KMS-11 (cell line): ENCODE results near the gene CLCNKA.

Experiments used
- H2AFZ ChIP-seq: fragments of 200-600 bp; sonication (generic); 2 replicates; pipeline ENCODE4 v1.6.1; 2016; ENCODE audit warnings: antibody characterized with exemption, mixed run types, low read depth
- H3K27ac ChIP-seq: fragments of 200-600 bp; sonication (generic); 2 replicates; pipeline ENCODE4 v1.6.1; 2016; ENCODE audit warnings: mild to moderate bottlenecking, mixed run types
- H3K27me3 ChIP-seq: fragments of 200-600 bp; sonication (generic); 2 replicates; pipeline ENCODE4 v1.6.1; 2017; ENCODE audit warnings: mild to moderate bottlenecking, low read depth, mixed run types, moderate library complexity; ENCODE audit not compliant: insufficient read depth
- H3K36me3 ChIP-seq: fragments of 200-600 bp; sonication (generic); 2 replicates; pipeline ENCODE4 v1.6.1; 2017; ENCODE audit warnings: mild to moderate bottlenecking, mixed run types; ENCODE audit not compliant: insufficient read depth
- H3K4me1 ChIP-seq: fragments of 200-600 bp; sonication (generic); 2 replicates; pipeline ENCODE4 v1.6.1; 2016; ENCODE audit warnings: mild to moderate bottlenecking, low read depth, mixed run types; ENCODE audit not compliant: poor library complexity, severe bottlenecking
- H3K4me2 ChIP-seq: fragments of 200-600 bp; sonication (generic); 2 replicates; pipeline ENCODE4 v1.7.0; 2016; ENCODE audit warnings: mild to moderate bottlenecking, mixed run types
- H3K4me3 ChIP-seq: fragments of 200-600 bp; sonication (generic); IDR thresholded peaks from 2 replicates; pipeline ENCODE4 v1.6.1; 2017; ENCODE audit warnings: low read depth, low read length, mixed read lengths; ENCODE audit not compliant: insufficient read depth
- H3K79me2 ChIP-seq: fragments of 200-600 bp; sonication (generic); 2 replicates; pipeline ENCODE4 v1.6.1; 2016; ENCODE audit warnings: low read depth, mixed run types; ENCODE audit not compliant: insufficient read depth
- H3K9ac ChIP-seq: fragments of 200-600 bp; sonication (generic); 2 replicates; pipeline ENCODE4 v1.6.1; 2016; ENCODE audit warnings: mild to moderate bottlenecking, mixed run types
- H4K20me1 ChIP-seq: fragments of 200-600 bp; sonication (generic); 2 replicates; pipeline ENCODE4 v1.6.1; 2016; ENCODE audit warnings: mild to moderate bottlenecking, mixed run types; ENCODE audit not compliant: insufficient read depth
- CTCF ChIP-seq: fragments of 200-600 bp; sonication (generic); conservative IDR thresholded peaks from 2 replicates; pipeline ENCODE4 v1.6.1; 2017; ENCODE audit warnings: low read depth, mild to moderate bottlenecking, antibody characterized with exemption, low read length, moderate library complexity, mixed read lengths

Gene CLCNKA

DNA sequence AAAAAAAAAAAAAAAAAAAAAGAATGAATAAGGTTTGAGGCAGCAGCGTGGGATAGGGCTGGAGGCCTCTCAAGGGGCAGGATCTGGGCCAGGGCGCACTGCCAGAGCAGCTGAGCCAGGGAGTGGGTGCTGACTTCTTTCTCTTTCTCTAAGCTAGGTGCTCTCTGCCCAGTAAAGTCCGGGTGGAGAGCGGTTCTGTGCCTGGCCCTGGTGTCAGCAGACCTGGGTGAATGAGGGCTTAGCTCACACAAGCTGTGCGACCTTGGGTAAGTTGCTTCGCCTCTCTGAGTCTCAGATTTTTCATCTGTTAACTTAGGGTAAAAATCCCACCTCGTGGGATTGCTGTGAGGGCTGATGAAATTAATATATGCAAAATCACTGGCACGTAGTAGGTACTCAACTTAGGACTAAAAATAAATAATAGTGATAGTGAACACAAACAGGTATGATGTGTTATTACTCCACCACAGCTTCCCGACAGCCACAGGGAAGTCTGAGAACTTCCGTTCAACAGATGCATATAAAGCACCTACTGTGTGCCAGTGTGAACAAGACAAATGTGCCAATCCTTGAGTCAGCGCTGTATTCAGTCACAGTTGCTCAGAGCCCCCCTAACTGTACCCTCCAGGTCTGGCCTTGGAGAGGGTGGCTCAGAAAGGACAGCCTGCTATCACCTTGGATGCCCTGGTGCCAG is 53.6 kb downstream of the CLCNKA start:
- Histone ChIP-seq H3K4me3 (no peak overlapping the region), H3K9ac (no peak overlapping the region), H3K79me2 (no peaks in the 10 kb centered on the region), H3K4me1 (peaks cover 26% of the 10 kb centered on the region), H4K20me1 (no peaks in the 10 kb centered on the region), H3K27ac (no peak overlapping the region), H3K27me3 (no peaks in the 10 kb centered on the region), H3K36me3 (no peaks in the 10 kb centered on the region), H2AFZ (no peak overlapping the region), H3K4me2 (no peak overlapping the region)
- no peak for TF ChIP-seq CTCF

DNA sequence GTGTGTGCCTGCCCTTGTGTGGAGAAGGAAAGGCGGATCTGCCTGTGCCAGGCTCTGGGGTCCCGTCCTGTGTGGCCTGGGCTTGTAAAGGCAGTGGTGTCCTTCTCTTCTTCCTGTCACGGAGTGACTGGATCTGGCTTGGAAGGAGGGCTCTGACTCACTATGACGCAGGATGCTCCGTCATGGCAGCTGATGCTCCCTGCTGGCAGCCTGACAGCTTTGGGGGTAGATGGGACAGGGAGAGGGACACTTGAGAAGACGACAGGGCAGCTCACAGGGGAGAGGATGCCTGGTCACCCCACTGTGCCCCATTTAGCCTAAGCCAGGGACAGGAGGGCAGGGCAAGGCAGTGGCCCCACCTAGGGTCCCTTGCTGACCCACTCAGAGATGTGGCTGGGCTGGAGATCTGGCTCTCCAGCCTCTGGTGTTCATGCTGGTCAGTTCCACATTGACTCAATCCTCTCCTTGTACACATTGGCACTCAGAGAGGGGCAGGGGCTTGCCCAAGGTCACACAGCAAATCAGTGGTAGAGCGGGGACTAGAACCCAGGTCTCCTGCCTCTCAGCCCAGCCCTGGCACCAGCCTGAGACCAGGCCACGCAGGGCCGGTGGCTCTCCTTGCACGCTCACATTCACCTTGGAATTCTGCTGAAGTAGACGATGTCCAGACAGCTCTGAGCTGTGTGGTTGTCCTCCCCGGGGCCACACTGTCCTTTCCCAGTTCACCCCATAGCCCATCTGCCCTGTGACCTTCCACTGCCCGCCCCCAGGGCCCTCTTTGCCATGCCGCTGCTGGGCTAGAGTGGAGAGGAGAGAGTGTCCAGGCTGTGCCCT is 54.4 kb downstream of the CLCNKA start:
- no peak overlapping the region for H3K4me3 ChIP-seq
- no peaks in the 10 kb centered on the region for H3K79me2 ChIP-seq
- H3K4me1 ChIP-seq = peaks cover 26% of the 10 kb centered on the region
- no peaks in the 10 kb centered on the region for H3K36me3 ChIP-seq
- no peak for TF ChIP-seq CTCF
- H3K4me2 ChIP-seq = no peak overlapping the region
- H4K20me1 ChIP-seq = no peaks in the 10 kb centered on the region
- H3K27ac ChIP-seq = no peak overlapping the region
- no peak overlapping the region for H3K9ac ChIP-seq
- H3K27me3 ChIP-seq = no peaks in the 10 kb centered on the region
- H2AFZ ChIP-seq = no peak overlapping the region

DNA sequence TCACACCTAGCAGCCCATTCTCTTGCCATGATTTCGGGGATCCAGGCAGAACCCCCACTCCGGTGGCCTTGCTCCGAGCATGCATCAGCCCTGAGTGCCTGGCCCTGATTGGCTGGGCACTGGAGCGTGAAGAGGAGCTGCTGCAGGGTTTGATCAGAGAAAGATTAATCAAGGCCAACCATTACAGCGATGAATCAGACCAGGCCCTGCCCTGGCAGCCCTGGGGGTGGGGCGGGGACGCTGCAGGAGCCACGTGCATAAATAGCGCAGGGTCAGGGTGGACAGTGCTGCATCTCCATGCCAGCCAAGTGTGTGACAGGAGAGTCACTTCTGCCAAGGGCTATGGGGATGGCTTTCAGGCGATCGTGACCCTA is 55.0 kb downstream of the CLCNKA start:
- no peak overlapping the region for H3K4me2 ChIP-seq
- no peak overlapping the region for H3K27ac ChIP-seq
- H3K27me3 ChIP-seq = no peaks in the 10 kb centered on the region
- H3K4me3 ChIP-seq = no peak overlapping the region
- H3K36me3 ChIP-seq = no peaks in the 10 kb centered on the region
- H2AFZ ChIP-seq = no peak overlapping the region
- H3K4me1 ChIP-seq = peaks cover 26% of the 10 kb centered on the region
- H3K79me2 ChIP-seq = no peaks in the 10 kb centered on the region
- H4K20me1 ChIP-seq = no peaks in the 10 kb centered on the region
- no peak for TF ChIP-seq CTCF
- H3K9ac ChIP-seq = no peak overlapping the region

DNA sequence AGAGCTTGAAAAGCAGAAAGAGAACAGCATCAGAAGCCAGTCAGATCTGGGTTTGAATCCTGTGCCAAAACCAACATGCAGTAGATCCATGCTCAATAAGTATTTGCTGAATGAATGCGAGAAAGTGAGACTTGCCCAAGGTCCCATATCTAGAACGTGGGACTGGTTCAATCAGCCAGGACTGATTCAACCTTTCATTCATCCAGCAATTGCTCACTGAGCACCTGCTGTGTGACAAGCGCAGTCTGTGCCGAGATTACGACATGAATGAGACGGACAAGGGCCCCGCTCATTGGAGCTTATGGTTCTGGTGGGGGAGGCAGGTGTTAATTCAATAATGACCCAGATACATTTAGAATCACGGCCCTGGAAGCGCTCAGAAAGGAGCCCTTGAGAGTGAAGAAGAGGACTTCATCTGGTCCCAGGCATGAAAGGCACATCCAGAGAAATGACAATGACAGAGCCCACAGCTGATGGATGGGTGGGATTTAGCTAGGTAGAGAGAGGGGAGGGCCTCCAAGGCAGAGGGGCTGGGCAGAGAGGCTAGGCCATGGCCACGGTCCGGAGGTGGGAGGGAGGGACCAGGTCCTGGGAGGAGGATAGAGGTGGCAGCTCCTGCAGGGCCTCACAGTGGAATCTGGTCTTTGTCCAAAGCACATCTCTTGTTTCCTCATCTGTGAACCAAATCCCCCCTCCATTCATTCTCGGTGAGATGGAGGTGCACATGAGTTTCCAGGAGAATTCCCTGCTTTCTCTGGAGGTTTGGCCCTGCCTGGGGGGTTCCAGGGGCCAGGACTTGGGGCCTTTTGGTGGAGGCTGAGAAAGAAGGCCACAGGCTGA is 55.8 kb downstream of the CLCNKA start:
- no peak for TF ChIP-seq CTCF
- no peaks in the 10 kb centered on the region for H4K20me1 ChIP-seq
- H3K9ac ChIP-seq = no peak overlapping the region
- no peaks in the 10 kb centered on the region for H3K27me3 ChIP-seq
- no peaks in the 10 kb centered on the region for H3K36me3 ChIP-seq
- H3K79me2 ChIP-seq = no peaks in the 10 kb centered on the region
- no peak overlapping the region for H3K27ac ChIP-seq
- no peak overlapping the region for H3K4me3 ChIP-seq
- no peak overlapping the region for H2AFZ ChIP-seq
- H3K4me1 ChIP-seq = peaks cover 26% of the 10 kb centered on the region
- H3K4me2 ChIP-seq = no peak overlapping the region
